ENCODE data around the gene WIPI1. TPM values are rescaled to one million over a fixed set of nuclear protein-coding genes. Genes with fewer than 3 reads are reported as not detected.

WIPI1 gene
- total and polyA plus RNA-seq, 9 of the 15 experiments (the other 6 are each of a cell fraction or from before 2014, with no cell fraction given): 3.7 to 23.5 (median 11.8) TPM

- TF ChIP-seq, protein P1, sequence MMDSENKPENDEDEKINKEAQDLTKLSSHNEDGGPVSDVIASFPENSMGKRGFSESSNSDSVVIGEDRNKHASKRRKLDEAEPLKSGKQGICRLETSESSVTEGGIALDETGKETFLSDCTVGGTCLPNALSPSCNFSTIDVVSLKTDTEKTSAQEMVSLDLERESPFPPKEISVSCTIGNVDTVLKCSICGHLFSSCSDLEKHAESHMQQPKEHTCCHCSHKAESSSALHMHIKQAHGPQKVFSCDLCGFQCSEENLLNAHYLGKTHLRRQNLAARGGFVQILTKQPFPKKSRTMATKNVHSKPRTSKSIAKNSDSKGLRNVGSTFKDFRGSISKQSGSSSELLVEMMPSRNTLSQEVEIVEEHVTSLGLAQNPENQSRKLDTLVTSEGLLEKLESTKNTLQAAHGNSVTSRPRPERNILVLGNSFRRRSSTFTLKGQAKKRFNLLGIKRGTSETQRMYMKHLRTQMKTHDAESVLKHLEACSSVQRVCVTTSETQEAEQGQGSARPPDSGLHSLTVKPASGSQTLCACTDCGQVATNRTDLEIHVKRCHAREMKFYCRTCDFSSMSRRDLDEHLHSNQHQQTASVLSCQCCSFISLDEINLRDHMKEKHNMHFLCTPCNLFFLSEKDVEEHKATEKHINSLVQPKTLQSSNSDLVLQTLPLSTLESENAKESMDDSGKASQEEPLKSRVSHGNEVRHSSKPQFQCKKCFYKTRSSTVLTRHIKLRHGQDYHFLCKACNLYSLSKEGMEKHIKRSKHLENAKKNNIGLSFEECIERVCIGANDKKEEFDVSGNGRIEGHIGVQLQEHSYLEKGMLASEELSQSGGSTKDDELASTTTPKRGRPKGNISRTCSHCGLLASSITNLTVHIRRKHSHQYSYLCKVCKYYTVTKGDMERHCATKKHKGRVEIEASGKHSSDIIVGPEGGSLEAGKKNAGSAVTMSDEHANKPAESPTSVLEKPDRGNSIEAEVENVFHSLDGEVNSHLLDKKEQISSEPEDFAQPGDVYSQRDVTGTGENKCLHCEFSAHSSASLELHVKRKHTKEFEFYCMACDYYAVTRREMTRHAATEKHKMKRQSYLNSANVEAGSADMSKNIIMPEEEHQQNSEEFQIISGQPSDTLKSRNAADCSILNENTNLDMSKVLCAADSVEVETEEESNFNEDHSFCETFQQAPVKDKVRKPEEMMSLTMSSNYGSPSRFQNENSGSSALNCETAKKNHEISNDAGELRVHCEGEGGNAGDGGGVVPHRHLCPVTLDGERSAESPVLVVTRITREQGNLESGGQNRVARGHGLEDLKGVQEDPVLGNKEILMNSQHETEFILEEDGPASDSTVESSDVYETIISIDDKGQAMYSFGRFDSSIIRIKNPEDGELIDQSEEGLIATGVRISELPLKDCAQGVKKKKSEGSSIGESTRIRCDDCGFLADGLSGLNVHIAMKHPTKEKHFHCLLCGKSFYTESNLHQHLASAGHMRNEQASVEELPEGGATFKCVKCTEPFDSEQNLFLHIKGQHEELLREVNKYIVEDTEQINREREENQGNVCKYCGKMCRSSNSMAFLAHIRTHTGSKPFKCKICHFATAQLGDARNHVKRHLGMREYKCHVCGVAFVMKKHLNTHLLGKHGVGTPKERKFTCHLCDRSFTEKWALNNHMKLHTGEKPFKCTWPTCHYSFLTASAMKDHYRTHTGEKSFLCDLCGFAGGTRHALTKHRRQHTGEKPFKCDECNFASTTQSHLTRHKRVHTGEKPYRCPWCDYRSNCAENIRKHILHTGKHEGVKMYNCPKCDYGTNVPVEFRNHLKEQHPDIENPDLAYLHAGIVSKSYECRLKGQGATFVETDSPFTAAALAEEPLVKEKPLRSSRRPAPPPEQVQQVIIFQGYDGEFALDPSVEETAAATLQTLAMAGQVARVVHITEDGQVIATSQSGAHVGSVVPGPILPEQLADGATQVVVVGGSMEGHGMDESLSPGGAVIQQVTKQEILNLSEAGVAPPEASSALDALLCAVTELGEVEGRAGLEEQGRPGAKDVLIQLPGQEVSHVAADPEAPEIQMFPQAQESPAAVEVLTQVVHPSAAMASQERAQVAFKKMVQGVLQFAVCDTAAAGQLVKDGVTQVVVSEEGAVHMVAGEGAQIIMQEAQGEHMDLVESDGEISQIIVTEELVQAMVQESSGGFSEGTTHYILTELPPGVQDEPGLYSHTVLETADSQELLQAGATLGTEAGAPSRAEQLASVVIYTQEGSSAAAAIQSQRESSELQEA (IDR thresholded peaks at IDR 0.05; ENCODE audit: low read depth): no peak
- TF ChIP-seq HMG20A (CRISPR knock-in tag; conservative IDR thresholded peaks at IDR 0.05) (no peak), PHB (CRISPR knock-in tag; IDR thresholded peaks at IDR 0.05) (no peak), ZNF224 (CRISPR knock-in tag; IDR thresholded peaks at IDR 0.05) (no peak), ESRRB (CRISPR knock-in tag; IDR thresholded peaks at IDR 0.05; ENCODE audit: borderline replicate concordance) (no peak), ZNF76 (CRISPR knock-in tag; IDR thresholded peaks at IDR 0.05; ENCODE audit: borderline replicate concordance) (no peak)
These were observed 13.3 kb downstream of the WIPI1 start (continued) for GRCh38 chr17:68443972-68444464.

All from K562 (cell line).